Mucosa of descending colon (tissue), 3 donors: ENCODE results near the gene HIC1. TPM values are rescaled to one million over a fixed set of nuclear protein-coding genes. Genes with fewer than 3 reads are reported as not detected.

Source experiments
- ATAC-seq: fragments of 200-7000 bp; cut with Tn5 transposase; one replicate; pipeline ENCODE4 v1.9.1; 2020; ENCODE audit warnings: mild to moderate bottlenecking, moderate library complexity
- DNase-seq, 3 donors: peaks; one replicate each; pipeline ENCODE4 v3.0.0-alpha.2; 2020
- H3K36me3 ChIP-seq: fragments of 200-600 bp; one replicate; pipeline ENCODE4 v1.8.0; 2021; ENCODE audit warnings: low read depth, mild to moderate bottlenecking
- H3K4me1 ChIP-seq: fragments of 200-600 bp; one replicate; pipeline ENCODE4 v1.8.0; 2021; ENCODE audit warnings: low read depth, mild to moderate bottlenecking
- H3K4me3 ChIP-seq: fragments of 200-600 bp; one replicate; pipeline ENCODE4 v1.8.0; 2021; ENCODE audit warnings: mild to moderate bottlenecking
- H3K9me3 ChIP-seq: fragments of 200-600 bp; one replicate; pipeline ENCODE4 v1.8.0; 2021; ENCODE audit warnings: mild to moderate bottlenecking
- CTCF ChIP-seq: fragments of 200-600 bp; IDR thresholded peaks from one replicate; pipeline ENCODE4 v1.8.0; 2022; ENCODE audit warnings: antibody characterized with exemption, mild to moderate bottlenecking
- intact Hi-C, 2 donors: fragments of 100-400 bp; cut with DNase I in 1 of 2; cut with micrococcal nuclease in 1 of 2; formaldehyde crosslinking; loops; one replicate each; pipeline versions ENCODE4 v1.11.0 to v1.11.1; 2022; cut with DNase I, micrococcal nuclease
- total RNA-seq, 3 donors: library from RNA; stranded (reverse); fragmentation: NEBNext Ultra II Directional in 2 of 3; extraction: Animal tissue kit (Norgen Biotek cat#: 25700) in 2 of 3; gene quantifications; one replicate each; pipeline versions ENCODE4 v1.2.1 to v1.2.4, GENCODE V29; 2021 to 2023
- donor health status: DM: no; HTN: no; CAD: no; lungs with moderate emphysema.
- donor health status: DM: no; HTN: no; CAD: no.
- donor health status: DM: no; HTN: yes; CAD: no.

Gene HIC1
- total RNA-seq, 3 donors from 2014 or later, result 6.0 to 28.9 (median 13.5) TPM

- ATAC-seq (no peak), DNase-seq (peak; percentile 44 to 69 (median 58))
- Histone ChIP-seq H3K4me3 (no peak overlapping the region), H3K36me3 (no peaks in the 10 kb centered on the region), H3K4me1 (peaks cover 31% of the 10 kb centered on the region), H3K9me3 (no peaks in the 10 kb centered on the region)
- TF ChIP-seq CTCF, result no peak
- intact Hi-C loops, result loop anchor here in 1 of 2 donors (10.0 kb wide), 1 partner anchor 234 kb away; no protein-coding TSS in a partner anchor
These were observed 3.6 kb upstream of the HIC1 start for GRCh38 chr17:2051061-2051932.

GRCh38 chr17:2051933-2052559 lies 2.9 kb upstream of the HIC1 start:
- no peak overlapping the region for H3K4me3 ChIP-seq
- H3K36me3 ChIP-seq, result no peaks in the 10 kb centered on the region
- DNase-seq, result no peak
- intact Hi-C loops, result loop anchor here in 1 of 2 donors (10.0 kb wide), 1 partner anchor 233 kb away; no protein-coding TSS in a partner anchor
- peaks cover 39% of the 10 kb centered on the region for H3K4me1 ChIP-seq
- no peak for ATAC-seq
- TF ChIP-seq CTCF, result no peak
- H3K9me3 ChIP-seq, result no peaks in the 10 kb centered on the region

DNA sequence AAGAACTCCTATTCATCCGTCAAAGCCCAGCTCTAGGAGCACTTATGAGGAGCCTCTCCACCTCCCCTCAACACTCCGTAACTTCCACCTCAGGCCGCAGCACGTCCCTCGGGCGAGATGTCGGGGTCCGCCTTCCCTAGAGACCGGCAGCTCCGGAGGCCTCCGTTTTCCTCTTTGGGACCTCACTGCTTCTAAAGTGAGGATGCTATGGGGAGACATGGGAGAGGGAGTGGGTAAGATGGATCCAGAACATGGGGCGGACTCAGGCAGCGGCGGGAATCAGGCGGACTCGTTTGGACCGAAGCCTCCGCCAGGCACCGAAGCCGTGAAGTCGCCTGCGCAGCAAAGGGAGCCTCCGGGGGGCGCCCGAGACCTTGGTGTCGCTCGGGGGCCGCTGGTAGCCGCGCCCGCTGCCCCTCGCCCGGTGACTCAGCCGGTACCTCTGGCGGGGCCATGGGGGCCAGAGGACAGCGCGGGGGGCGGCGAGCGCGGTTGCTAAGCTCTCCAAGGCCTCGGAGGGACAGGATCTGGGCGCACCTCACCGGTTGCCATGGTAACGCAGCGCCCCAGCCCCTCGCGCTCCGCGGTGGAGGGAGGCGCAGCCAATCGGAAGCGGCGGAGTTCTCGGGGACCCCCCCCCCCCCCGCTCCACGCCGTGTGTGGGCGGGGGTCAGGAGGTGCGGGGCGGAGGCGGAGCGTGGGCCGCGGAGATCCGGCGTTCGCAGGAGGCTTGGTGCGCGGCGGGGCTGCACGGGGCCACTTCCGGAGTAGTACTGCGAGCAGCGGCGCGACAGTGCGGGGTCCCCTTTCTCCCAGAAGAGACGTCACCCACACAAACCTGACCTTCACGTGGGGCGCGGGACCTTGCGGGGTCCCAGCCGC lies 1.3 kb upstream of the HIC1 start:
- H3K36me3 ChIP-seq, result no peaks in the 10 kb centered on the region
- peak; percentile 80 to 86 (median 82) for DNase-seq
- peak; percentile 30 for TF ChIP-seq CTCF
- no peak overlapping the region for H3K4me3 ChIP-seq
- intact Hi-C loops, result loop anchor here in 1 of 2 donors (10.0 kb wide), 1 partner anchor 231 kb away; no protein-coding TSS in a partner anchor
- H3K9me3 ChIP-seq, result no peaks in the 10 kb centered on the region
- peak; percentile 3 for ATAC-seq
- H3K4me1 ChIP-seq, result peaks cover 51% of the 10 kb centered on the region

- peaks cover 52% of the 10 kb centered on the region for H3K4me1 ChIP-seq
- DNase-seq (no peak), ATAC-seq (no peak)
- H3K4me3 ChIP-seq, result no peak overlapping the region
- H3K9me3 ChIP-seq, result no peaks in the 10 kb centered on the region
- no peak for TF ChIP-seq CTCF
- intact Hi-C loops, result loop anchor here in 1 of 2 donors (10.0 kb wide), 1 partner anchor 231 kb away; no protein-coding TSS in a partner anchor
- no peaks in the 10 kb centered on the region for H3K36me3 ChIP-seq
These were observed 716 bp upstream of the HIC1 start for GRCh38 chr17:2054262-2054511.
